Esophagus (tissue), 2 donors: Measurements from ENCODE around the gene VIL1. TPM values are rescaled to one million over a fixed set of nuclear protein-coding genes. Genes with fewer than 3 reads are reported as not detected.
A peak's percentile ranks its signal among the peaks of the same experiment; 100 is the strongest.

ENCODE experiments used
- H3K27ac ChIP-seq, 2 donors: one replicate each; pipeline ENCODE4 v1.5.1; 2013; ENCODE audit warnings: low read depth in 2 of 2, mild to moderate bottlenecking in 2 of 2, inconsistent platforms in 1 of 2, low read length in 1 of 2, moderate library complexity in 1 of 2
- H3K27me3 ChIP-seq, 2 donors: one replicate each; pipeline ENCODE4 v1.6.1; 2013; ENCODE audit warnings: low read length in 2 of 2, control low read depth in 1 of 2, mild to moderate bottlenecking in 1 of 2; ENCODE audit not compliant: insufficient read depth in 2 of 2, control insufficient read depth in 1 of 2
- H3K36me3 ChIP-seq, 2 donors: one replicate each; pipeline ENCODE4 v1.6.1; 2013; ENCODE audit warnings: low read length in 1 of 2; ENCODE audit not compliant: control insufficient read depth in 2 of 2, insufficient read depth in 2 of 2
- H3K4me1 ChIP-seq, 2 donors: one replicate each; pipeline ENCODE4 v1.6.1; 2013; ENCODE audit warnings: low read length in 1 of 2; ENCODE audit not compliant: control insufficient read depth in 2 of 2, insufficient read depth in 2 of 2
- H3K4me3 ChIP-seq, 2 donors: one replicate each; pipeline ENCODE4 v1.5.1; 2013; ENCODE audit warnings: low read length in 2 of 2, mild to moderate bottlenecking in 2 of 2, low read depth in 1 of 2, moderate library complexity in 1 of 2
- H3K9me3 ChIP-seq, 2 donors: one replicate each; pipeline ENCODE4 v1.6.1; 2013; ENCODE audit warnings: mild to moderate bottlenecking in 2 of 2, low read depth in 1 of 2, low read length in 1 of 2, moderate library complexity in 1 of 2; ENCODE audit not compliant: control insufficient read depth in 2 of 2, insufficient read depth in 1 of 2
- WGBS, 2 donors: extraction: QIAGEN DNeasy Blood & Tissue Kit; methylation state at CpG; one replicate each; pipeline ENCODE4 v1.1.7; 2013; 5-methylcytosine and 5-hydroxymethylcytosine counted together
- polyA plus RNA-seq, 2 donors: library from polyadenylated mRNA; stranded (reverse); fragments of 200-250 nt; gene quantifications; one replicate each; pipeline ENCODE4 v1.2.3, GENCODE V29; 2013
- donor health status: healthy with polysubstance abuse.
- donor health status: Bipolar disorder and iron deficiency.

Gene VIL1
- polyA plus RNA-seq, 2 donors, result 0.02 to 0.26 TPM

GRCh38 chr2:218398437-218399390 is 20.2 kb upstream of the VIL1 start:
- no peaks in the 10 kb centered on the region for H3K27me3 ChIP-seq
- H3K36me3 ChIP-seq, result peaks cover 5 to 25% of the 10 kb centered on the region in 2 donors
- H3K4me3 ChIP-seq, result peak overlapping the region; percentile 57 to 88
- 1% methylated on average over 72 to 95 of the region's 95 CpGs for WGBS, 2 donors
- H3K9me3 ChIP-seq, result no peaks in the 10 kb centered on the region
- peaks cover 0 to 28% of the 10 kb centered on the region in 2 donors for H3K4me1 ChIP-seq
- H3K27ac ChIP-seq, result peak overlapping the region; percentile 99 to 100

DNA sequence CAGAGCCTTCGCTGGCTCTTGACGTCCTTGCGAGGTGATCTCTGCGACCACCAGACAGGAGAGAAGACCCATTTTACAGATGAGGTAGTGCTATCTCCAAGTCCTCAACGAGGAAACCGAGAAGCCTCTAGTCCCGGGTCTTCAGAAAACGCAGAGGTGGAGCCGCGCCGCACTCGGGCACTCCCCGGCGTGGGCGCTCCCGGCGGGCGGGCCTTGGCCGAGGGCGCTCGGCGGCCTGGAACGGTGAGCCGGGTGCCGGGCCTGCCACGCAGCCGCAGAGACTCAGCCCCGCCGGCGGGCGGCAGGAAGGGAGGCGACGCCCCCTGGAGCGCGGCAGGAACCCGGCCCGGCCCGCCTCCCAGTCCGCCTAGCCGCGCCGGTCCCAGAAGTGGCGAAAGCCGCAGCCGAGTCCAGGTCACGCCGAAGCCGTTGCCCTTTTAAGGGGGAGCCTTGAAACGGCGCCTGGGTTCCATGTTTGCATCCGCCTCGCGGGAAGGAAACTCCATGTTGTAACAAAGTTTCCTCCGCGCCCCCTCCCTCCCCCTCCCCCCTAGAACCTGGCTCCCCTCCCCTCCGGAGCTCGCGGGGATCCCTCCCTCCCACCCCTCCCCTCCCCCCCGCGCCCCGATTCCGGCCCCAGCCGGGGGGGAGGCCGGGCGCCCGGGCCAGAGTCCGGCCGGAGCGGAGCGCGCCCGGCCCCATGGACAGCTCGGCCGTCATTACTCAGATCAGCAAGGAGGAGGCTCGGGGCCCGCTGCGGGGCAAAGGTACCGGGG is 19.3 kb upstream of the VIL1 start, which contains the start of gene CTDSP1:
Gene CTDSP1 (plus strand): TSS at position 478 of the 776 bp plus-strand sequence. CDS start 223 bp downstream, at position 701.
- H3K36me3 ChIP-seq, result peaks cover 9 to 31% of the 10 kb centered on the region in 2 donors
- 0% methylated on average over 55 to 76 of the region's 78 CpGs for WGBS, 2 donors
- no peaks in the 10 kb centered on the region for H3K27me3 ChIP-seq
- H3K4me3 ChIP-seq, result peak within 1 kb of the TSS; percentile 83 to 88
- H3K4me1 ChIP-seq, result peaks cover 0 to 23% of the 10 kb centered on the region in 2 donors
- H3K27ac ChIP-seq, result peak within 1 kb of the TSS; percentile 99 to 100
- no peaks in the 10 kb centered on the region for H3K9me3 ChIP-seq

DNA sequence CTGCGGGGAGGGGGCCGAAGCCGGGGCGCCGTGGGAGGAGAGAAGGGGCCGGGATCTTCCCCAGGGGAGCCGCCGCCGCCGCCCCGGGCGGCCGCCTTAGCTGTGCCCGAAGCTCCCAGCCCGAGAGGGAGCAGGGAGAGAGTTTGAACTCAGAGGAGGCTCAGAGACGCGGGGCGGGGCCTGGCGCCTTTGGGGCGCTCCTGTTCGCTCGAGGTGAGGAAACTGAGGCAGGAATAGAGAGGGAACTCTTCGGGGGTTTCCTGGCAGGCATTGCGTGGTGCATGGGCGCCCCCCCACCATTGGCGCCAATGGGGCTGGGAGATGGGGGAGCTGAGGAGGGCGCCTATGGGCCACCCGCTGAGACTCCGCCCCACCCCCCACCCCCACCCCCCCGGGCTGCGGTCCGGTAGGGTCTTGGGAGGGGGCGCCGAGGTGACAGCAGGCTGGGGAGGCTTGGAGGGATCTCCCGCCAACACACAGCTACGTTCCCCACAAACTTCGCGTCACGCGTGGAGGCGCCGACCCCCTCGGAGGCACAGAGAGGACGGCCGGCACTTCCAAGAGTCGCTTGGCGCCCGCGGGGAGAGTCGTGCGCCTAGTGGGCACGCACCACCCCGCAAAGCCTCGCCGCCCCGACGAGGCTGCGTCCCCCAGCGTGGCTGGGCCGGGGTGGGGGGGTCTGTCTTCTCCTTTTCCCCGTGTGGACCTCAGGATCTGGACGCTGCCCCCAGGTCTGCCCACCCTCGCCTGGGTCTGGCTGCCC is 18.6 kb upstream of the VIL1 start:
- peaks cover 9 to 35% of the 10 kb centered on the region in 2 donors for H3K36me3 ChIP-seq
- peak overlapping the region; percentile 83 to 88 for H3K4me3 ChIP-seq
- H3K4me1 ChIP-seq, result peaks cover 0 to 22% of the 10 kb centered on the region in 2 donors
- peak overlapping the region; percentile 99 to 100 for H3K27ac ChIP-seq
- 0 to 1% methylated on average over 61 to 62 of the region's 63 CpGs for WGBS, 2 donors
- H3K27me3 ChIP-seq, result no peaks in the 10 kb centered on the region
- H3K9me3 ChIP-seq, result no peaks in the 10 kb centered on the region

- WGBS, 2 donors, result 16 to 18% methylated on average over 24 of the region's 24 CpGs
- Histone ChIP-seq H3K36me3 (peaks cover 9 to 35% of the 10 kb centered on the region in 2 donors), H3K4me3 (peak overlapping the region; percentile 83 to 88), H3K4me1 (peaks cover 0 to 26% of the 10 kb centered on the region in 2 donors), H3K27ac (peak overlapping the region; percentile 99 to 100), H3K9me3 (no peaks in the 10 kb centered on the region), H3K27me3 (no peaks in the 10 kb centered on the region)
Measured at GRCh38 chr2:218400930-218401881, 17.7 kb upstream of the VIL1 start.

- H3K36me3 ChIP-seq, result peaks cover 9 to 35% of the 10 kb centered on the region in 2 donors
- H3K27me3 ChIP-seq, result no peaks in the 10 kb centered on the region
- WGBS, 2 donors, result 47 to 59% methylated on average over 9 of the region's 9 CpGs
- H3K9me3 ChIP-seq, result no peaks in the 10 kb centered on the region
- peaks cover 0 to 27% of the 10 kb centered on the region in 2 donors for H3K4me1 ChIP-seq
- H3K4me3 ChIP-seq, result peak overlapping the region; percentile 83 to 88
- H3K27ac ChIP-seq, result peak overlapping the region; percentile 99 to 100
Measured at GRCh38 chr2:218401890-218402289, 17.0 kb upstream of the VIL1 start.

DNA sequence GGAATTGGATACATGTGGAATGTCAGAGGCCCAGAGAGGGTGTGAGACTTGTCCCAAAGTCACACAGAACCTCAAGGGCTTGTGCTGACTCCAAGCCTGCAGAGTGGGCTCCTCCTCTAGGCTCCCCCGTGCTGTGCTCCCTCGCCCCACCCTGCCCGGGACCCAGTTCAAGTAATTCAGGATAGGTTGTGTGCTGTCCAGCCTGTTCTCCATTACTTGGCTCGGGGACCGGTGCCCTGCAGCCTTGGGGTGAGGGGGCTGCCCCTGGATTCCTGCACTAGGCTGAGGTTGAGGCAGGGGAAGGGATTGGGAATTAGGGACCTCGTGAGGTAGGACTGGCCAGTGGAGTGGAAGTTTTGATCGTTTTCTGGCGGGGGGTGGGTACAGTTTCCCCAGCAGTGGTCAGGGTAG is 16.4 kb upstream of the VIL1 start:
- WGBS, 2 donors, result 48 to 55% methylated on average over 8 of the region's 8 CpGs
- Histone ChIP-seq H3K4me3 (no peak overlapping the region), H3K4me1 (peaks cover 0 to 30% of the 10 kb centered on the region in 2 donors)

DNA sequence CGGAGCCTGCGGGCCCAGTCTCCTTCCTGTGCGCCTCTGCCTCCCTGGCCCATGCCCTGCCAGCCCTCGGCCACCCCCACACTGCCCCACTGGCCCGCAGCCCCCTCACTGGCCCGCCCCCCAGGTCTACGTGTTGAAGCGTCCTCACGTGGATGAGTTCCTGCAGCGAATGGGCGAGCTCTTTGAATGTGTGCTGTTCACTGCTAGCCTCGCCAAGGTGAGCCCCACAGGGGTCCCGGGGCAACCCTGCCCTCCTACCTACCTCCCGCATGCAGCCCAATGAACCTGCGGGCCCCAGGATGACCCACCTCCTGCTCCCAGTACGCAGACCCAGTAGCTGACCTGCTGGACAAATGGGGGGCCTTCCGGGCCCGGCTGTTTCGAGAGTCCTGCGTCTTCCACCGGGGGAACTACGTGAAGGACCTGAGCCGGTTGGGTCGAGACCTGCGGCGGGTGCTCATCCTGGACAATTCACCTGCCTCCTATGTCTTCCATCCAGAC is 16.0 kb upstream of the VIL1 start:
- Histone ChIP-seq H3K4me1 (peaks cover 0 to 33% of the 10 kb centered on the region in 2 donors), H3K27ac (peak overlapping the region in 1 of 2 donors; percentile 43), H3K27me3 (no peaks in the 10 kb centered on the region), H3K4me3 (no peak overlapping the region), H3K9me3 (no peaks in the 10 kb centered on the region), H3K36me3 (peaks cover 9 to 35% of the 10 kb centered on the region in 2 donors)
- WGBS, 2 donors, result 80 to 83% methylated on average over 26 of the region's 26 CpGs

More for the DNA sequence above, 16.4 kb upstream of the VIL1 start:
- no peak overlapping the region for H3K27ac ChIP-seq
- peaks cover 9 to 35% of the 10 kb centered on the region in 2 donors for H3K36me3 ChIP-seq
- H3K9me3 ChIP-seq, result no peaks in the 10 kb centered on the region
- H3K27me3 ChIP-seq, result no peaks in the 10 kb centered on the region

DNA sequence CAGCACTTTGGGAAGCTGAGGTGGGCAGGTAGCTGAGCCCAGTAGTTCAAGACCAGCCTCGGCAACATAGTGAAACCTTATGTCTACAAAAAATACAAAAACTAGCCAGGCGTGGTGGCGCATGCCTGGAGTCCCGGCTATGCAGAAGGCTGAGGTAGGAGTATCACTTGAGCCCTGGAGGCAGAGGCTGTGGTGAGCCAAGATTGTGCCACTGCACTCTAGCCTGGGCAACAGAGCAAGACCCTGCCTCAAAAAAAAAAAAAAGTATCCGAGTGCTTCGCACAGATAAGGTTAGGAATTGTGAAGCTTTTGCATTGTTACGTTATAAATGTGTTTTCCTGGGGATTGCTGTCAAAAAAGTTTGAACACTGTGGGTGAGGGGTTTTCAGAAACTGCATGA is 15.1 kb upstream of the VIL1 start:
- H3K36me3 ChIP-seq, result peaks cover 9 to 35% of the 10 kb centered on the region in 2 donors
- H3K27ac ChIP-seq, result peak overlapping the region in 1 of 2 donors; percentile 13
- H3K4me1 ChIP-seq, result peaks cover 0 to 33% of the 10 kb centered on the region in 2 donors
- H3K27me3 ChIP-seq, result no peaks in the 10 kb centered on the region
- H3K9me3 ChIP-seq, result no peaks in the 10 kb centered on the region
- 74 to 75% methylated on average over 7 of the region's 7 CpGs for WGBS, 2 donors
- no peak overlapping the region for H3K4me3 ChIP-seq
